Suprapubic skin (tissue), 4 donors: ENCODE measurements around the gene ZNF837. TPM values are rescaled to one million over a fixed set of nuclear protein-coding genes. Genes with fewer than 3 reads are reported as not detected.

Experiments
- DNase-seq, 2 donors: peaks; one replicate each; pipeline ENCODE4 v3.0.0-alpha.2; 2019; ENCODE audit warnings: low spot score in 2 of 2
- H3K27ac ChIP-seq: fragments of 200-600 bp; sonication (generic); one replicate; pipeline ENCODE4 v1.5.1; 2019
- H3K27me3 ChIP-seq: fragments of 200-600 bp; sonication (generic); one replicate; pipeline ENCODE4 v1.5.1; 2019
- H3K36me3 ChIP-seq: fragments of 200-600 bp; sonication (generic); one replicate; pipeline ENCODE4 v1.5.1; 2019
- H3K4me1 ChIP-seq: fragments of 200-600 bp; sonication (generic); one replicate; pipeline ENCODE4 v1.5.1; 2019
- H3K4me3 ChIP-seq: fragments of 200-600 bp; sonication (generic); one replicate; pipeline ENCODE4 v1.5.1; 2019; ENCODE audit warnings: mild to moderate bottlenecking
- H3K9me3 ChIP-seq: fragments of 200-600 bp; sonication (generic); one replicate; pipeline ENCODE4 v1.5.1; 2019
- CTCF ChIP-seq, 2 donors: fragments of 200-600 bp in 1 of 2; fragments of 450-650 bp in 1 of 2; sonication (generic) in 1 of 2; IDR thresholded peaks; one replicate each; pipeline ENCODE4 v1.5.1; 2016 to 2019; ENCODE audit warnings: antibody characterized with exemption in 2 of 2, mild to moderate bottlenecking in 1 of 2, moderate library complexity in 1 of 2
- EP300 ChIP-seq: sonication (generic); formaldehyde crosslinking; IDR thresholded peaks from one replicate; pipeline ENCODE4 v1.6.1; 2017; ENCODE audit warnings: antibody characterized with exemption
- POLR2A ChIP-seq, 2 donors: fragments of 450-650 bp; IDR thresholded peaks; one replicate each; pipeline ENCODE4 v1.6.1; 2017; ENCODE audit warnings: antibody characterized with exemption in 2 of 2, mild to moderate bottlenecking in 2 of 2, moderate library complexity in 2 of 2
- POLR2AphosphoS5 ChIP-seq, 3 donors: sonication (generic); formaldehyde crosslinking; IDR thresholded peaks; one replicate each; pipeline ENCODE4 v1.6.1; 2017; ENCODE audit warnings: antibody characterized with exemption in 3 of 3
- WGBS: methylation state at CpG from one replicate; pipeline ENCODE4 v1.1.5; 2018; 5-methylcytosine and 5-hydroxymethylcytosine counted together
- total RNA-seq, 4 donors: library from RNA; depleted of rRNA; stranded (reverse); fragments of >200 nt; gene quantifications; one replicate each; pipeline ENCODE4 v1.1.0, GENCODE V29; 2016

The ZNF837 gene
- total RNA-seq, 4 donors from 2014 or later: 2.6 to 6.2 (median 4.3) TPM

GRCh38 chr19:58361900-58362271 lies 18.9 kb downstream of the ZNF837 start:
- DNase-seq: peak in 1 of 2 donors; percentile 81
- WGBS: 3% methylated on average over 22 of the region's 28 CpGs
- peak overlapping the region; percentile 82 for H3K4me3 ChIP-seq

GRCh38 chr19:58357481-58358145 lies 23.2 kb downstream of the ZNF837 start:
- 73% methylated on average over 13 of the region's 19 CpGs for WGBS
- DNase-seq: no peak
- Histone ChIP-seq H3K36me3 (no peaks in the 10 kb centered on the region), H3K27me3 (peaks cover 26% of the 10 kb centered on the region), H3K4me1 (peaks cover 15% of the 10 kb centered on the region), H3K27ac (no peak overlapping the region), H3K4me3 (no peak overlapping the region), H3K9me3 (no peaks in the 10 kb centered on the region)
- no peak for TF ChIP-seq EP300
- TF ChIP-seq POLR2A (IDR thresholded peaks at IDR 0.05): no peak
- TF ChIP-seq CTCF (IDR thresholded peaks at IDR 0.05): no peak
- no peak for TF ChIP-seq POLR2AphosphoS5 (IDR thresholded peaks at IDR 0.05)

More at GRCh38 chr19:58361900-58362271, 18.9 kb downstream of the ZNF837 start:
- H3K4me1 ChIP-seq: peaks cover 16% of the 10 kb centered on the region
- H3K36me3 ChIP-seq: peaks cover 4% of the 10 kb centered on the region
- peak overlapping the region; percentile 96 for H3K27ac ChIP-seq
- H3K27me3 ChIP-seq: peaks cover 8% of the 10 kb centered on the region
- H3K9me3 ChIP-seq: no peaks in the 10 kb centered on the region
- TF ChIP-seq EP300: no peak
- no peak for TF ChIP-seq CTCF (IDR thresholded peaks at IDR 0.05)
- TF ChIP-seq POLR2A (IDR thresholded peaks at IDR 0.05): no peak
- TF ChIP-seq POLR2AphosphoS5 (IDR thresholded peaks at IDR 0.05): no peak

- peak overlapping the region; percentile 27 for H3K4me3 ChIP-seq
- peaks cover 26% of the 10 kb centered on the region for H3K27me3 ChIP-seq
- peaks cover 13% of the 10 kb centered on the region for H3K4me1 ChIP-seq
- 100% methylated on average over 1 of the region's 75 CpGs for whole genome bisulfite sequencing
- no peak for TF ChIP-seq EP300
- TF ChIP-seq CTCF (IDR thresholded peaks at IDR 0.05): no peak
- no peaks in the 10 kb centered on the region for H3K36me3 ChIP-seq
- H3K9me3 ChIP-seq: no peaks in the 10 kb centered on the region
- no peak for DNase-seq
- no peak overlapping the region for H3K27ac ChIP-seq
Measured at GRCh38 chr19:58356766-58357480, 23.9 kb downstream of the ZNF837 start.

GRCh38 chr19:58355908-58356765 lies 24.7 kb downstream of the ZNF837 start:
- TF ChIP-seq CTCF (IDR thresholded peaks at IDR 0.05) (no peak), EP300 (no peak), POLR2AphosphoS5 (IDR thresholded peaks at IDR 0.05) (no peak), POLR2A (IDR thresholded peaks at IDR 0.05) (no peak)
- no peaks in the 10 kb centered on the region for H3K9me3 ChIP-seq
- 52% methylated on average over 8 of the region's 94 CpGs for WGBS
- no peak for DNase-seq
- H3K4me3 ChIP-seq: peak overlapping the region; percentile 27
- no peaks in the 10 kb centered on the region for H3K36me3 ChIP-seq
- no peak overlapping the region for H3K27ac ChIP-seq
- H3K27me3 ChIP-seq: peaks cover 31% of the 10 kb centered on the region
- peaks cover 8% of the 10 kb centered on the region for H3K4me1 ChIP-seq
